DOHH2 (cell line): Measurements from ENCODE around the gene MYO9A.

Experiments
- H3F3A ChIP-seq: fragments of 200-600 bp; sonication (generic), shearing (Covaris generic); 2 replicates; pipeline ENCODE4 v1.6.0; 2016; ENCODE audit warnings: antibody characterized with exemption, mild to moderate bottlenecking; ENCODE audit not compliant: control insufficient read depth, insufficient read depth
- H3K27ac ChIP-seq: fragments of 200-600 bp; sonication (generic); 2 replicates; pipeline ENCODE4 v1.5.1; 2014; ENCODE audit warnings: low read depth, mild to moderate bottlenecking, low read length, moderate library complexity
- H3K27me3 ChIP-seq: fragments of 200-600 bp; sonication (generic); 2 replicates; pipeline ENCODE4 v1.6.1; 2014; ENCODE audit warnings: mild to moderate bottlenecking, low read length, mixed read lengths; ENCODE audit not compliant: control insufficient read depth
- H3K36me3 ChIP-seq: fragments of 200-600 bp; sonication (generic); 2 replicates; pipeline ENCODE4 v1.6.1; 2014; ENCODE audit warnings: mild to moderate bottlenecking, low read length, moderate library complexity, mixed read lengths; ENCODE audit not compliant: control insufficient read depth
- H3K4me1 ChIP-seq: fragments of 200-600 bp; sonication (generic); 2 replicates; pipeline ENCODE4 v1.6.1; 2014; ENCODE audit warnings: mild to moderate bottlenecking, low read length, mixed read lengths; ENCODE audit not compliant: control insufficient read depth
- H3K4me2 ChIP-seq: fragments of 200-600 bp; sonication (generic); 2 replicates; pipeline ENCODE4 v1.6.0; 2014; ENCODE audit warnings: mild to moderate bottlenecking, low read length, moderate library complexity
- H3K4me3 ChIP-seq: fragments of 200-600 bp; sonication (generic); 2 replicates; pipeline ENCODE4 v1.5.1; 2014; ENCODE audit warnings: mild to moderate bottlenecking, low read length, mixed read lengths
- H3K79me2 ChIP-seq: fragments of 200-600 bp; sonication (generic); 2 replicates; pipeline ENCODE4 v1.6.1; 2014; ENCODE audit warnings: mild to moderate bottlenecking, low read length, mixed read lengths; ENCODE audit not compliant: control insufficient read depth
- H3K9me2 ChIP-seq: fragments of 200-600 bp; sonication (generic); replicated peaks from 2 replicates; pipeline ENCODE4 v1.6.1; 2014; ENCODE audit warnings: mild to moderate bottlenecking, low read length, mixed read lengths; ENCODE audit not compliant: control insufficient read depth
- H3K9me3 ChIP-seq: fragments of 200-600 bp; sonication (generic); 2 replicates; pipeline ENCODE4 v1.6.1; 2014; ENCODE audit warnings: antibody characterized with exemption, low read length, mixed read lengths; ENCODE audit not compliant: control insufficient read depth, insufficient read depth
- H4K20me1 ChIP-seq: fragments of 200-600 bp; sonication (generic); 2 replicates; pipeline ENCODE4 v1.6.0; 2014; ENCODE audit warnings: low read depth, mild to moderate bottlenecking, antibody characterized with exemption, low read length, moderate library complexity; ENCODE audit not compliant: control insufficient read depth, insufficient read depth
- CTCF ChIP-seq: fragments of 200-600 bp; sonication (generic); IDR thresholded peaks from one replicate; pipeline ENCODE4 v1.5.1; 2014; ENCODE audit warnings: antibody characterized with exemption, mild to moderate bottlenecking, low read depth, low read length; ENCODE audit not compliant: poor library complexity, severe bottlenecking
- EZH2phosphoT487 ChIP-seq: fragments of 200-600 bp; sonication (generic); IDR thresholded peaks from 2 replicates; pipeline ENCODE4 v1.6.1; 2017; ENCODE audit warnings: borderline replicate concordance, mild to moderate bottlenecking, antibody characterized with exemption, low read length, moderate library complexity, mixed read lengths

Gene MYO9A

GRCh38 chr15:71792521-71792920, 325.4 kb downstream of the MYO9A start:
- H3K4me3 ChIP-seq, result no peak overlapping the region
- H3K27me3 ChIP-seq, result 0 out of 2 replicates have a peak, but pooled peaks cover 2% of the 10 kb centered on the region
- no peak for TF ChIP-seq CTCF
- TF ChIP-seq EZH2phosphoT487, result no peak
- H4K20me1 ChIP-seq, result no peaks in the 10 kb centered on the region
- no peaks in the 10 kb centered on the region for H3F3A ChIP-seq
- no peaks in the 10 kb centered on the region for H3K4me1 ChIP-seq
- no peaks in the 10 kb centered on the region for H3K79me2 ChIP-seq
- H3K9me3 ChIP-seq, result no peaks in the 10 kb centered on the region
- no peaks in the 10 kb centered on the region for H3K9me2 ChIP-seq
- H3K36me3 ChIP-seq, result no peaks in the 10 kb centered on the region
- H3K27ac ChIP-seq, result no peak overlapping the region
- no peak overlapping the region for H3K4me2 ChIP-seq

DNA sequence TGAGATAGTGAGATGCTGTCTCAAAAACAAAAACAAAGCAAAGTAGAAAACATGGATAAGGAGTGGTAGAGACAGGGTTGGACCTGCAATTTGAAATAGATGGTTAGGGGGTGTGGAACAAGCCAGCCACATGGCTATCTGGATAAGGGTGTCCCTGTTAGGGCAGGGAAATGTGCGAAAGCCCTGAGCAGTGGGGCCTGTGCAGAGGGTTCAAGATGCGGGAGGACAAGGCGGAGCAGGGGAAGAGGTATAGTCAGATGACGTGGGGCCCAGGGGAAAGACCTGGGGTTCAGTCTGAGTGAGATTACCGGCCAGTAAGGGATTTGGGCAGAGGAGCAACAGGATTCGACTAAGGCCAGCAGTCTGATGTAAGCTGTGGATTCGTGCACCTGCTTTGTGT, 326.0 kb downstream of the MYO9A start:
- Histone ChIP-seq H3K4me3 (no peak overlapping the region), H3K9me2 (no peaks in the 10 kb centered on the region), H3K4me2 (no peak overlapping the region), H3K79me2 (no peaks in the 10 kb centered on the region), H3K36me3 (no peaks in the 10 kb centered on the region), H3K27ac (no peak overlapping the region), H3K27me3 (0 out of 2 replicates have a peak, but pooled peaks cover 4% of the 10 kb centered on the region), H3F3A (no peaks in the 10 kb centered on the region), H4K20me1 (no peaks in the 10 kb centered on the region), H3K4me1 (no peaks in the 10 kb centered on the region), H3K9me3 (no peaks in the 10 kb centered on the region)
- TF ChIP-seq CTCF (no peak), EZH2phosphoT487 (no peak)

GRCh38 chr15:71790081-71790480, 327.9 kb downstream of the MYO9A start:
- Histone ChIP-seq H3K27me3 (0 out of 2 replicates have a peak, but pooled peaks cover 5% of the 10 kb centered on the region), H3K27ac (no peak overlapping the region), H3K9me2 (no peaks in the 10 kb centered on the region), H4K20me1 (no peaks in the 10 kb centered on the region), H3K4me3 (no peak overlapping the region), H3K9me3 (no peaks in the 10 kb centered on the region), H3K4me2 (no peak overlapping the region), H3K36me3 (no peaks in the 10 kb centered on the region), H3K4me1 (0 out of 2 replicates have a peak, but pooled peaks cover 3% of the 10 kb centered on the region), H3F3A (no peaks in the 10 kb centered on the region), H3K79me2 (no peaks in the 10 kb centered on the region)
- no peak for TF ChIP-seq CTCF
- TF ChIP-seq EZH2phosphoT487, result no peak
